ENCODE data around the gene IFT122. TPM values are rescaled to one million over a fixed set of nuclear protein-coding genes. Genes with fewer than 3 reads are reported as not detected.

Gene IFT122
- total and polyA plus RNA-seq, 12 donors: 15.7 to 38.4 (median 23.6) TPM

DNA sequence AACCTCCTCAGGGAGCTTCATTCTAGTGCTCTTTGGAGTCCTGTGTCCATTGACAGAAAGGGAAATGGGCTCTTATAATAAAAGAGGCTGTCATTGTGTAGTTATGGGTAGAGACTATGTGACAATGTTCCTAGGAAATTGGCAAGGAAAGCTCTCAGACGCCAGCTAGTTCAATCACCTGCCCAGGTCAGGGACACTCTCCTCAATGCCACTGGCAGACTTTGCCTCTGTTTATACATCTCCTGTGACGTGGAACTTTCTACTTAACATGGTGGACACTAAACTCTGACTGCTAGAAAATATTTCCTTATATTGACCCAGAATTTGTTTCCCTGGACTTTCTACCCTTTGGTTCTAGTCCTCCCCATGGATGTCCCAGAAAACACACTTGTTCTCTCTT is 14.4 kb upstream of the IFT122 start:
- peak in 1 of 7 donors; percentile 43 for DNase-seq
- H3K27me3 ChIP-seq: no peaks in the 10 kb centered on the region
- intact Hi-C loops (cut with DNase I): no loop called here
- peaks cover 0 to 7% of the 10 kb centered on the region in 2 donors for H3K36me3 ChIP-seq (replicated peaks in 1 of 2)
- H3K27ac ChIP-seq: no peak overlapping the region
- no peak overlapping the region for H3K4me3 ChIP-seq
- WGBS, 4 donors: 46 to 66% (median 51%) methylated on average over 2 of the region's 2 CpGs
- no peaks in the 10 kb centered on the region for H3K9me3 ChIP-seq (replicated peaks in 1 of 3)
- H3K4me1 ChIP-seq (replicated peaks in 1 of 2): peaks cover 7 to 16% of the 10 kb centered on the region in 2 donors
- TF ChIP-seq POLR2A (IDR thresholded peaks at IDR 0.05): no peak
- TF ChIP-seq, protein P1, sequence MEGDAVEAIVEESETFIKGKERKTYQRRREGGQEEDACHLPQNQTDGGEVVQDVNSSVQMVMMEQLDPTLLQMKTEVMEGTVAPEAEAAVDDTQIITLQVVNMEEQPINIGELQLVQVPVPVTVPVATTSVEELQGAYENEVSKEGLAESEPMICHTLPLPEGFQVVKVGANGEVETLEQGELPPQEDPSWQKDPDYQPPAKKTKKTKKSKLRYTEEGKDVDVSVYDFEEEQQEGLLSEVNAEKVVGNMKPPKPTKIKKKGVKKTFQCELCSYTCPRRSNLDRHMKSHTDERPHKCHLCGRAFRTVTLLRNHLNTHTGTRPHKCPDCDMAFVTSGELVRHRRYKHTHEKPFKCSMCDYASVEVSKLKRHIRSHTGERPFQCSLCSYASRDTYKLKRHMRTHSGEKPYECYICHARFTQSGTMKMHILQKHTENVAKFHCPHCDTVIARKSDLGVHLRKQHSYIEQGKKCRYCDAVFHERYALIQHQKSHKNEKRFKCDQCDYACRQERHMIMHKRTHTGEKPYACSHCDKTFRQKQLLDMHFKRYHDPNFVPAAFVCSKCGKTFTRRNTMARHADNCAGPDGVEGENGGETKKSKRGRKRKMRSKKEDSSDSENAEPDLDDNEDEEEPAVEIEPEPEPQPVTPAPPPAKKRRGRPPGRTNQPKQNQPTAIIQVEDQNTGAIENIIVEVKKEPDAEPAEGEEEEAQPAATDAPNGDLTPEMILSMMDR (IDR thresholded peaks at IDR 0.05): no peak

DNA sequence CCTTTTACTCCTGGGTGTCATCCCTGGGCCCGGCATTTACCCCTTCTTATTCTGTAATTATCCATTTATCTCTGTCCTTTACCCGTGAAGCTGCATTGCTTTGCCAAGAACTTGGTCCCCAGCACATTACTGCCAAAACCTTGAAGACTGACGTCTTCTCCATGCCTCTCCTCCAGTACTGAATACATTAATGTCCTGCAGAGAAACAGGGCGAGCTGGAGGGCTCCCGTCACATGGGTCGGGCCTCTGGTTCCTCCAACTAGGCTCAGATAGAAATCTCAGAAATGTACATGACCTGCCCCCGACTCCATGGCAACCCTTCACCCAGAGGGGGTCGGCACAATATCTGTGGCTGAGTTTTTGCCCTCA is 12.0 kb upstream of the IFT122 start:
- Histone ChIP-seq H3K4me1 (replicated peaks in 1 of 2) (peaks cover 7 to 16% of the 10 kb centered on the region in 2 donors), H3K27me3 (no peaks in the 10 kb centered on the region), H3K9me3 (replicated peaks in 1 of 3) (no peaks in the 10 kb centered on the region), H3K36me3 (replicated peaks in 1 of 2) (peaks cover 0 to 28% of the 10 kb centered on the region in 2 donors), H3K27ac (peak overlapping the region in 2 of 5 donors; percentile 17 to 55), H3K4me3 (peak overlapping the region in 2 of 4 donors; percentile 38 to 77)
- TF ChIP-seq, protein P1 (IDR thresholded peaks at IDR 0.05): no peak
- intact Hi-C loops (cut with DNase I): no loop called here
- 5 to 8% (median 6%) methylated on average over 6 to 8 of the region's 8 CpGs for WGBS, 4 donors
- peak in 3 of 7 donors; percentile 28 to 58 (median 55) for DNase-seq

DNA sequence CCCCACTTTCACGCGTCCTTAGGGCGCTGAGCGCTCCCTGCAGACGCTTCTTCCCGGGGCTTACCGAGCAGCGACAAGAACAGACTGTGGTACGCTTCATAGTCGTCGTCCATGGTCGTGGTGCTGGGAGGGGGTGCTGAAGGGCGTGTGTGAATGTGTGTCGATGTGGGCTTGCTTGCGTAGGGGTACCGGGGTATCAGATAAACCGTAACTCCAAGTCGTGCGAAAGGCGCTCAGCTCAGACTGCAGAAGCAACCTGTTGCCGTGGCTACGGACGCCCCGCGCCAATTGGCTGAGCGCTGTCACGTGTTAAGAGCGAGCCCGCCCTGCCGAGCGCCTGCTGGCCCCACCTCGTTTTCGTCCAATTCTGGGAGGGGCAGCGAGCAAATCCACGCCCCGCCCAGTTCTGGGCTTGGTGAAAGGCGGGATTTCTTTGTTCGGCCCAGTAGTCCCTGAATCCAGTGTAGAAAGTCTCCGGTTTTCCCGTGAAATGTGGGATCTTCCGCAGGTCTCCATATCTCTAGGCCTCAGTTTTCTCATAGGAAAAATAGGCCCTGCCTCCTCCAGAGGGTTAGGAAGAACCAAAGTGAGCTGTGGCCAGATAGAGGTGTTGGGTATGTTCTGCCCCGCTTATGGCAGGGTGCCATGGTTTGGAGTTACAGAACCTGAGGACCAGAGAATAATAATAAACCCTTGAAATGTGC is 11.5 kb upstream of the IFT122 start, which contains the start of gene EFCAB12:
Gene EFCAB12 (minus strand): TSS at position 261 of the 704 bp plus-strand sequence. CDS start 148 bp downstream, at position 113.
- peak in 1 of 2 donors; percentile 39 for TF ChIP-seq POLR2A (IDR thresholded peaks at IDR 0.05)
- TF ChIP-seq, protein P1 (IDR thresholded peaks at IDR 0.05): peak in 1 of 6 experiments; percentile 5
- peaks cover 7 to 16% of the 10 kb centered on the region in 2 donors for H3K4me1 ChIP-seq (replicated peaks in 1 of 2)
- peaks cover 0 to 33% of the 10 kb centered on the region in 2 donors for H3K36me3 ChIP-seq (replicated peaks in 1 of 2)
- peak within 1 kb of the TSS in 3 of 4 donors; percentile 4 to 77 (median 38) for H3K4me3 ChIP-seq
- 2 to 8% (median 2%) methylated on average over 7 to 42 of the region's 42 CpGs for WGBS, 4 donors
- no peaks in the 10 kb centered on the region for H3K9me3 ChIP-seq (replicated peaks in 1 of 3)
- peak within 1 kb of the TSS in 2 of 5 donors; percentile 51 to 55 for H3K27ac ChIP-seq
- DNase-seq: peak; percentile 96 to 99 (median 97)
- intact Hi-C loops (cut with DNase I): no loop called here
- H3K27me3 ChIP-seq: no peaks in the 10 kb centered on the region

DNA sequence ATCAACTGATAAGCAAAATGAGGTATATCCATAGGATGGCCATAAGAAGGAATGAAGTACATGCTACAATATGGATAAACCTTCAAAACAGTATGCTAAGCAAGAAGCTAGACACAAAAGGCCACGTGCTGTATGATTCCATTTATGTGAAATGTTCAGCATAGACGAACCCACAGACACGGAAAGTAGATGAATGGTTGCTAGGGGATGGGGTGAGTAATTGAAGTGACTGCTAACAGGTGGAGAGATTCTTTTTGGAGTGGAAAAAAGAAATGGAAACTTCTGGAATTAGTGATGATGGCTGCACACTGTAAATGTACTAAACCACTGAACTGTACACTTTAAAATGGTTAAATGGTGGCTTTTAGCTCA is 11.0 kb upstream of the IFT122 start:
- no peak for TF ChIP-seq POLR2A (IDR thresholded peaks at IDR 0.05)
- TF ChIP-seq, protein P1 (IDR thresholded peaks at IDR 0.05): no peak
- Histone ChIP-seq H3K36me3 (replicated peaks in 1 of 2) (peaks cover 0 to 39% of the 10 kb centered on the region in 2 donors), H3K27ac (peak overlapping the region in 2 of 5 donors; percentile 51 to 55), H3K9me3 (replicated peaks in 1 of 3) (no peaks in the 10 kb centered on the region), H3K4me1 (replicated peaks in 1 of 2) (peaks cover 7 to 16% of the 10 kb centered on the region in 2 donors), H3K27me3 (no peaks in the 10 kb centered on the region), H3K4me3 (peak overlapping the region in 1 of 4 donors; percentile 77)
- 73 to 85% (median 78%) methylated on average over 3 of the region's 3 CpGs for WGBS, 4 donors
- intact Hi-C loops (cut with DNase I): no loop called here
- no peak for DNase-seq
